ENCODE results near the gene EEF1AKMT2. TPM values are rescaled to one million over a fixed set of nuclear protein-coding genes. Genes with fewer than 3 reads are reported as not detected.

The EEF1AKMT2 gene
- total RNA-seq, 1 donor from 2014 or later: 11.4 TPM

DNA sequence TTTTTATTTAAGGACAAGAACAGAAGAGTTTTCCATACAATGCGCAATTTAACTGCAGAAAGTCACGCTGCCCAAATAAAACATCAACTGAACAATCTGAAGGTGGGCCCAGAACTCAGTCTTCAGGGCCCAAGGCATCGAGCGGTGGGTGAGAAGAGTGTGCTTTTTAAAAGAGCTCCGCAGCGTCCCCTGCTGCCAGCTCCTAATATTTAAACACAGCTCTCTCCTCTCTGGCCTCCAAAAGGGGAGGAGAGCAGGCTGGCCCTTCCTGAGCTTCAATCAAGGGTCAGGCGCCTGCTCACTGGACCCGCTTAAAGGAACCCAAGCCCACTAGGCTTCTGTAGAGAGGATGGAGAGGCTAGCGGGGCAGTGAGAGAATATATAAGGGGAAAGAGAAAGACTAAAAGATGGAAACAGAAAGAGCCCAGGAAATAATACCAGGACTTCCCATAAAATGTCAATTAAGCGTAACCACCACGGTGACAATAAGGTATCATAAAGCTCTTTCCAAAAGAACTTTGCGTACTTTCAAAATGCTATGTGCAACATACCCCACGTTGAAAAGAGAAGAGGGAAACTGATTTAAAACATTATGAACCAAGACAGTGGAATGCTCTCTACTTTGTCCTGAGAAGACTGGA lies 50.3 kb downstream of the EEF1AKMT2 start:
- ATAC-seq (peak; percentile 72), DNase-seq (ENCODE audit: missing footprints) (peak; percentile 90)
- intact Hi-C loops (cut with DNase I): loop anchor here (2.0 to 5.0 kb wide), 3 partner anchors 39 to 94 kb away; no protein-coding TSS in a partner anchor

GRCh38 chr10:124740369-124741280 lies 51.1 kb downstream of the EEF1AKMT2 start:
- DNase-seq (ENCODE audit: missing footprints) (peak; percentile 88), ATAC-seq (peak; percentile 23)
- intact Hi-C loops (cut with DNase I): loop anchor here (2.0 to 5.0 kb wide), 3 partner anchors 38 to 93 kb away; no protein-coding TSS in a partner anchor

- intact Hi-C loops (cut with DNase I): loop anchor here (2.0 to 5.0 kb wide), 3 partner anchors 37 to 93 kb away; no protein-coding TSS in a partner anchor
- ATAC-seq (no peak), DNase-seq (ENCODE audit: missing footprints) (no peak)
Measured at GRCh38 chr10:124739986-124740368, 51.7 kb downstream of the EEF1AKMT2 start.

DNA sequence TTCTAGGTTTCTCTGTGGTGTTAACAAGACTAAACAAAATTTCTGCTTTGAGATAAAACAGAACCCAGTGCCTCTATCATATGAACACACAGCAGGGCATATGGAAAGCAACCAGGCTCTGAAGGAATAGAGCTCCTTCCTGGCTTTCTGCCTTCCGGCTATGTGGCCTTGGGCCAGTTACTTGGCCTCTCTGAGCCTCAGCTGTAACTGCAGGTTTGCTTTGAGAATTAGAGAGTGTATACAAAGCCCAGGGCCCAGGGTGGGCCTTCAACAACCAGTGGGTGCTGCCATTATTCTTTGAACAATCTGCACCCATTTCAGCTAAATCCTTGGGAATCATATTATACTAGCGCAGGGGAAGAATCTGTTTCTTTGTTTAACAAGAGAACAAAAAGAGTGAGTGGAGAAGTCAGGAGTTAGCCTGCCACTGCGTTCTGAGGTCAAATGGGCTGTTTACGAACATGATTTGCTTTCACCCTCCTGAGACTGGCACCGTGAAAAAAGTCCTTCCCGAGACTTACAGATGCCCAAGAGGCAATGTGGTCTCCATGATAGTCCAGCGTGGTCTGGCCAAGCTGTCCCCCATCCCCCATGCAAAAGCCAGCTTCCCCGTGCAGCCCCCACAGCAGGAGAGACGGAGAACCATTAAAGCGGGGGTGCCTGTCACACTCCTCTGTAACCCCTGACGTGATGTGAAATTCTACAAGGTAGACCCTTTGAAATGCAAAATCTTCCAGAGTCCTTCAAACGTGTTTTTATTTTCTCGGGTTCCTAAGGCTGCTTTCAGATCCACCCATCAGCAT lies 52.4 kb downstream of the EEF1AKMT2 start:
- no peak for DNase-seq (ENCODE audit: missing footprints)
- intact Hi-C loops (cut with DNase I): no loop called here
- ATAC-seq: no peak

- intact Hi-C loops (cut with DNase I): no loop called here
- no peak for DNase-seq (ENCODE audit: missing footprints)
Measured at GRCh38 chr10:124738441-124738840, 53.2 kb downstream of the EEF1AKMT2 start.

DNA sequence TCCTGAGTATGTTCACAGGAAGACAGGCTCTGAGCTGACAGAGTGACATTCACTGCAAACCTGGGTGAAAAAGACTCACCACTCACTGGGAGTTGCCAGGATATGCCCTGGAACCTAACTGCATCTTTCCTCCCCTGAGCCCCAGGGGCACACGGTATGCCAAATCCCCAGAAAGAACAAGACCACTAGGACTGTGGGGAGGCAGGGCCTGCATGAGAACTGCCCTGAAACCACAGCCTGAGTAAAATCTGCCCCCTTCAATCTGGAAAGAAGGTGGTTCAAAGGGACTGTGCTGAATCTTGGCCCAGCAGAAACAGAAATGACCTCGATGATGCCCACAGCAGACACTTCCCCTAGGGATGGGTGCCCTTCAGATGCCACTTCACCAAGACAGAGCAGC lies 54.0 kb downstream of the EEF1AKMT2 start:
- ATAC-seq: no peak
- intact Hi-C loops (cut with DNase I): loop anchor here (2.0 kb wide), 1 partner anchor 15 kb away; no protein-coding TSS in a partner anchor
- no peak for DNase-seq (ENCODE audit: missing footprints)

More at GRCh38 chr10:124738441-124738840, 53.2 kb downstream of the EEF1AKMT2 start:
- ATAC-seq: no peak

- no peak for DNase-seq (ENCODE audit: missing footprints)
- ATAC-seq: no peak
- intact Hi-C loops (cut with DNase I): loop anchor here (2.0 kb wide), 1 partner anchor 14 kb away; no protein-coding TSS in a partner anchor
Measured at GRCh38 chr10:124737221-124737620, 54.5 kb downstream of the EEF1AKMT2 start.

GRCh38 chr10:124736491-124737136 lies 55.1 kb downstream of the EEF1AKMT2 start:
- intact Hi-C loops (cut with DNase I): loop anchor here (2.0 kb wide), 1 partner anchor 14 kb away; no protein-coding TSS in a partner anchor
- DNase-seq (ENCODE audit: missing footprints) (peak; percentile 90), ATAC-seq (peak; percentile 80)

GRCh38 chr10:124735491-124736286 lies 56.0 kb downstream of the EEF1AKMT2 start:
- intact Hi-C loops (cut with DNase I): loop anchor here (2.0 kb wide), 1 partner anchor 13 kb away; no protein-coding TSS in a partner anchor
- ATAC-seq (no peak), DNase-seq (ENCODE audit: missing footprints) (no peak)

GRCh38 chr10:124734311-124735166 lies 57.1 kb downstream of the EEF1AKMT2 start:
- no peak for ATAC-seq
- intact Hi-C loops (cut with DNase I): no loop called here
- DNase-seq (ENCODE audit: missing footprints): no peak

DNA sequence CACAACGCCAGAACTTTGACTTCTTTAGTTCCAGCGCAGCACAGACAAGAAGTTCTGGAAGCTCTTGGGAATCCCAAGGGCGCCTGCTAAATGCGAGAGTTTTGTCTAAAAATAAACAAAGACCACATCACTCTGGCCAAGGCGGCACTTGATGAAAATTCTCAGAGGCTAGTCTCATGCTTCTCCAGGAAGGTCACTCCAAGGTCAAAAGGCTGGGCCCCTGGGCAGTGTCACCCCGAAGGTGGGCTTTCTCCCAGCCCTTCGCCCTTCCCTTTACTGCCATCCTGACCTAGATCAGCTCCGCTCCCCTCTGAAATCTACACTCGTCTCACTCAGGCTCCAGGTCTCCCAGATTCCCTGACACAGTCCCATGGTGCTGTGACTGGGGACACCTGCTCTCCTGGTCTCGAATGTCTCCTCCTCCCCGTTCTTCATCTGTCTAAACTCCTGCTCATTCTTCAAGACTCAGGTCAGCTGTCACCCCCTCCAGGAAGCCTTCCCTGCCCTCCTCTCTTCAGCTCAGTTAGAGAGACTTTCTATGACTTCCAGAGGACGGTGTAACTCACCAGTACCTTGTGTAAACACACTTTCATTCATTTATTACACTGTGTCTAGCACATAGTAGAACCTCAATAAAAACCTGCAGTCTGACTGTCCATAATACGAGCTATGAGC lies 58.0 kb downstream of the EEF1AKMT2 start:
- DNase-seq (ENCODE audit: missing footprints): no peak

GRCh38 chr10:124732931-124733570 lies 58.6 kb downstream of the EEF1AKMT2 start:
- peak; percentile 39 for ATAC-seq
- no peak for DNase-seq (ENCODE audit: missing footprints)
- intact Hi-C loops (cut with DNase I): no loop called here

More for the DNA sequence above, 58.0 kb downstream of the EEF1AKMT2 start:
- intact Hi-C loops (cut with DNase I): no loop called here
- ATAC-seq: no peak

GRCh38 chr10:124731551-124731950 lies 60.1 kb downstream of the EEF1AKMT2 start:
- ATAC-seq (no peak), DNase-seq (ENCODE audit: missing footprints) (no peak)
- intact Hi-C loops (cut with DNase I): no loop called here

DNA sequence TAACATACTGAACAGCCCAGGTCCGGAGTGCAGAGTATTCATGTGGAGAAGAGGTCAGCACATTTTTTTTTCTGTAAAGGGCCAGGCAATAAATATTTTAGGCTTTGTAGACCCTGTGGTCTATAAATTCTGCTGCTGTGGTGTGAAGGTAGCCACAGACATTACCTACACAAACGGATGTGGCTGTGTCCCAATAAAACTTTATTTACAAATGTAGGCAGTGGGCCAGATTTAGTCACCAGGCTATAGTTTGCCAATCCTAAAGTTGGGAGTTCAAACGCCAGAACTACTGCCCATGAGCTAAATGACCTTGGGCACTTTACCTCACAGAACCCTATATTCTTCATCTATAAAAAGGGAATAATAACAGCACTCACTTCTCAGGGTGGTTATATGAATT lies 60.9 kb downstream of the EEF1AKMT2 start:
- no peak for DNase-seq (ENCODE audit: missing footprints)
- intact Hi-C loops (cut with DNase I): no loop called here
- ATAC-seq: no peak

DNA sequence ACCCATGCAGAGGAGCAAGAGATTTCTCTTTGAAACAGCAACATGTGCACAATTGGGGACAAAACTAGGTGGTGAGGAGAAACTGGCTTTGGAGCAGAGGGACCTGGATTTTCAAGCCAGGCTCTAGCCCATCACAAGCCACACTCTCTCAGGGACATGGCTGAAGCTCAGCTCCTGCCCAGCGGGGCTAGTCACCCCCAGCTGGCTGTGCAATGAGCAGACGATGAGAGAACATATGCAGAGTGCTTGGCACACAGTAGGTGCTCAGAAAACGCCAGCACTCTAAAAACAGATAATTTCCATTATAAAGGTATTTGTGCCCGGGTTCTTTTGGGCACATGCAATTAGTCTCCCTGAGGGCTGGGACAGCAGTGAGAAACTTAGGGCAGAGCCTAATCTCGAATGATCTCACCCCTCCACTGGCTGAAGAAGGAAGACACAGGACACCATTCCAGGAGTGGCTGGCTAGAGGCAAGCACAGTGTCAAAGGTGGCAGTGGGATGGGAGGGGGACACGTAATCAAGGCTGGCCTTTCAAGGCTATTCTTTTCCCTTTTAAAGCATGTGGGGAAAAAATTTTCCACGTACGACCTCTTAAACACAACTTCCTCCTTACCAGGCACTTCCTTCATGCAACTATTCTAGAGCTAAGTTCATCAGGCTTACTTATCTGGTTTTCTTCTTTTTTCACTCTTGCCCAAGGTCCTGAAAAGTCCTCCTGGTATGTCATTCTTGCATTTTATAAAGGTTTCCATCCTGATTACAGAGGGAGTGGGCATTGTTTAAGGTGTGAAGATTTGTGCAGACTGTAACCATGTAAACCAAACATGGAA lies 62.6 kb downstream of the EEF1AKMT2 start:
- intact Hi-C loops (cut with DNase I): no loop called here
- ATAC-seq: no peak
- DNase-seq (ENCODE audit: missing footprints): peak; percentile 45

Measured in Right ventricle myocardium inferior (tissue), 1 donor.